Measurements from ENCODE around the gene SERPING1.

- TF ChIP-seq CTCF (IDR thresholded peaks at IDR 0.05 in 4 of 5, conservative IDR thresholded peaks at IDR 0.05 in 1 of 5) (no peak), POLR2A (IDR thresholded peaks at IDR 0.05) (no peak)
Measured at GRCh38 chr11:57547854-57548377, 49.6 kb upstream of the SERPING1 start.
